ENCODE data around the gene ACAP1.
"Not testable (repeated sequence)": the region's sequence is repeated elsewhere in the genome, so short reads cannot be mapped to it uniquely, and the experiment has no call there.

- not testable (repeated sequence) for TF ChIP-seq POLR2A (IDR thresholded peaks at IDR 0.05; ENCODE audit: low read length); GATA1 (IDR thresholded peaks at IDR 0.05; ENCODE audit: low read depth, low read length)
These were observed 32.3 kb downstream of the ACAP1 start for GRCh38 chr17:7368599-7368994.

All from erythroblast (primary cell).